Endothelial cell of umbilical vein (primary cell): ENCODE results near the gene ATG12.

Experiments used
- CTCF ChIP-seq, 2 donors: IDR thresholded peaks; 1 replicate in 1 of 2; 2 replicates in 1 of 2; pipeline ENCODE4 v1.5.1; 2011; ENCODE audit warnings: low read length in 2 of 2, mild to moderate bottlenecking in 2 of 2, moderate library complexity in 2 of 2, control low read depth in 1 of 2, inconsistent platforms in 1 of 2, low read depth in 1 of 2; ENCODE audit not compliant: insufficient read depth in 1 of 2; ENCODE audit errors: extremely low read depth in 1 of 2
- EZH2 ChIP-seq: IDR thresholded peaks from 2 replicates; pipeline ENCODE4 v1.6.1; 2012; ENCODE audit warnings: borderline replicate concordance, low read depth, mild to moderate bottlenecking, moderate library complexity, low read length, inconsistent platforms; ENCODE audit not compliant: severe bottlenecking
- FOS ChIP-seq: IDR thresholded peaks from 2 replicates; pipeline ENCODE4 v1.6.1; 2011; ENCODE audit warnings: mild to moderate bottlenecking, low read length, moderate library complexity, borderline replicate concordance; ENCODE audit not compliant: insufficient read depth
- MAX ChIP-seq: IDR thresholded peaks from 2 replicates; pipeline ENCODE4 v1.6.1; 2011; ENCODE audit not compliant: insufficient read depth, insufficient read length
- POLR2A ChIP-seq: IDR thresholded peaks from 2 replicates; pipeline ENCODE4 v1.6.1; 2012; ENCODE audit warnings: low read depth, mild to moderate bottlenecking, control low read depth, low read length
- POLR2AphosphoS5 ChIP-seq: IDR thresholded peaks from 2 replicates; pipeline ENCODE4 v1.6.1; 2012; ENCODE audit warnings: low read depth, mild to moderate bottlenecking, control low read depth, low read length, moderate library complexity; ENCODE audit not compliant: insufficient read depth

DNA sequence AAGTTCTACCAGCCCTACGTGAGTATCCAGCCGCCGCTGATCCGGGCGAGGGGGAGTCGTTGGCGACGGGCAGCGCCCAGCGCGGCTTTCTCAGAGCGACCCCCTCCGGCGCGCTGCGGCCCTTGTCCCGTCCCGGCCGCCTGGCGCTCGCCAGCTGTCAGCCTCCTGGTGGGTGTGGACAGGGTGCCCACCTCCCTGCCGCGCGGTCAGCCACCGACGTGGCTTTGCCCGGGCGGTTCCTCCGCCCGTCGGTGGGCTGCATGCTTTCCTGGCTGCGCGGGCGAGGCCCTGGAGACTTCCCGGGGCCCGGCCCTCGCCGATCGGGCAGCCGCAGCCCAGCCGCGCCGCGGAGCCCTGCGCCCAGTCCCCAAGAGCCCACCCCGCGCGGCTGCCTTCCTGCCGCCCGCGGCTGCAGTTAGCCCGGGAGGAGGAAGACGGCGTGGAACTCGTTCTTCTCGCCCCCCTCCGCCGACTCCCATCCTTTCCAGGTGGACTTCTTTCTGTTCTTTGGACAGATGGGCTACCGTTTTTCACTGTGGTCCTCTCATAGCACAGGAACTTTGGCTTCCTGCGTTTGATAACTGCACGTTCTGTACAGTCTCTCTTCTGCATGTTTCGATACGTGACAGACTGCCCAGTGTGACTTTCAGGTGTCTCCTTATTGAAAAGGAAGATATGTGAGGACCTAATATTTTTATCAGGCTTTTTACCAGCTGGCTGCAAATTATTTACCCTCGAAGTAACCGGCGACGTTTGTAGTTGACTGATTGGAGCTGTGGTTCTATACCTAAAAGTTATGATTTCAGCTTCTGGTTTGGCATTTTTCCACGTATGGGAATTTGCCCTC lies 947 bp upstream of the ATG12 start:
- TF ChIP-seq CTCF (IDR thresholded peaks at IDR 0.05; ENCODE audit: extremely low read depth in 1 of 2, insufficient read depth in 1 of 2, low read depth in 1 of 2, low read length in 2 of 2) (peak; percentile 15 to 50), EZH2 (no peak), POLR2AphosphoS5 (no peak), FOS (no peak), POLR2A (no peak), MAX (no peak)
